Gastrocnemius medialis (tissue), 4 donors: ENCODE data around the gene MCEE.

Experiments
- POLR2A ChIP-seq, 2 donors: fragments of 450-650 bp; IDR thresholded peaks; one replicate each; pipeline ENCODE4 v1.6.1; 2017; ENCODE audit warnings: antibody characterized with exemption in 2 of 2, mild to moderate bottlenecking in 2 of 2, moderate library complexity in 2 of 2
- TF ChIP-seq, protein P1 (sequence below), 5 experiments: fragments of 450-650 bp in 3 of 5; fragments of 200-600 bp in 2 of 5; sonication (generic) in 2 of 5; IDR thresholded peaks in 4 of 5; conservative IDR thresholded peaks in 1 of 5; 1 replicate in 4 of 5; 2 replicates in 1 of 5; pipeline ENCODE4 v1.5.1; 2016 to 2019; ENCODE audit warnings: antibody characterized with exemption in 5 of 5, mild to moderate bottlenecking in 3 of 5, moderate library complexity in 3 of 5

DNA sequence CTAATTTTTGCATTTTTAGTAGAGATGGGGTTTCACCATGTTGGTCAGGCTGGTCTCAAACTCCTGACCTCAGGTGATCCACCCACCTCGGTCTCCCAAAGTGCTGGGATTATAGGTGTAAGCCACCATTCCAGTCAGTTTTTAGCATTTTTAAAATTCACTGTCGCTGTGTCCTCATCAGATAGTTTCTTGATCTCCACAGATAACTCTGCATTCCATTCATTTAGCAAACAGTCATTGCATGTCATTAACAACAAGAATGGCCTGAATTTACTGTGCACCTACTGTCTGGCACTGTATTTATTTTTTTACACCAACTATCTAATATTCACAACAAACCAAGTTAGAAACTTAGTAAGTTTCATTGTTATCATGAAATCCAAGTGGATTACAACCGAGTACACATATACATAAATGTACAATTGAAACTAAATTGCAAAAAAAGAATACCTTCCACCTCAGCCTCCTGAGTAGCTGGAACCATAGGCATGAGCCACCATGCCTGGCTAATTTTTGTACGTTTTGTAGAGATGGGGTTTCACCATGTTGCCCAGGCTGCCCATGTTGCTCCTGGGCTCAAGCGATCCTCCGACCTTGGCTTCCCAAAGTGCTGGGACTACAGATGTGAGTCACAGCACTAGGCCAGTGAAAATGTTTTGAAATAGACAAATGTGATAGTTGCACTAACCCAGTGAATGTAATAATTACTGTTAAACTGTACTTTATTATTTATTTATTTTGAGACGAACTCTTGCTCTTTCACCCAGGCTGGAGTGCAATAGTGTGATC, 4.3 kb downstream of the MCEE start:
- TF ChIP-seq, protein P1, sequence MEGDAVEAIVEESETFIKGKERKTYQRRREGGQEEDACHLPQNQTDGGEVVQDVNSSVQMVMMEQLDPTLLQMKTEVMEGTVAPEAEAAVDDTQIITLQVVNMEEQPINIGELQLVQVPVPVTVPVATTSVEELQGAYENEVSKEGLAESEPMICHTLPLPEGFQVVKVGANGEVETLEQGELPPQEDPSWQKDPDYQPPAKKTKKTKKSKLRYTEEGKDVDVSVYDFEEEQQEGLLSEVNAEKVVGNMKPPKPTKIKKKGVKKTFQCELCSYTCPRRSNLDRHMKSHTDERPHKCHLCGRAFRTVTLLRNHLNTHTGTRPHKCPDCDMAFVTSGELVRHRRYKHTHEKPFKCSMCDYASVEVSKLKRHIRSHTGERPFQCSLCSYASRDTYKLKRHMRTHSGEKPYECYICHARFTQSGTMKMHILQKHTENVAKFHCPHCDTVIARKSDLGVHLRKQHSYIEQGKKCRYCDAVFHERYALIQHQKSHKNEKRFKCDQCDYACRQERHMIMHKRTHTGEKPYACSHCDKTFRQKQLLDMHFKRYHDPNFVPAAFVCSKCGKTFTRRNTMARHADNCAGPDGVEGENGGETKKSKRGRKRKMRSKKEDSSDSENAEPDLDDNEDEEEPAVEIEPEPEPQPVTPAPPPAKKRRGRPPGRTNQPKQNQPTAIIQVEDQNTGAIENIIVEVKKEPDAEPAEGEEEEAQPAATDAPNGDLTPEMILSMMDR (IDR thresholded peaks at IDR 0.05 in 4 of 5, conservative IDR thresholded peaks at IDR 0.05 in 1 of 5): no peak
- no peak for TF ChIP-seq POLR2A (IDR thresholded peaks at IDR 0.05)
